AG09319 (cell line): ENCODE results near the gene KLKB1.

Experiments used
- DNase-seq: peaks from one replicate; pipeline ENCODE4 v3.0.0-alpha.2; 2010; ENCODE audit warnings: low read depth; ENCODE audit errors: extremely low read depth
- TF ChIP-seq, protein P1 (sequence below): IDR thresholded peaks from 2 replicates; pipeline ENCODE4 v1.5.1; 2011; ENCODE audit warnings: low read depth, mild to moderate bottlenecking, inconsistent platforms, low read length, moderate library complexity

KLKB1 gene

GRCh38 chr4:186294160-186294559, 66.9 kb downstream of the KLKB1 start:
- no peak for DNase-seq

GRCh38 chr4:186296481-186296880, 69.2 kb downstream of the KLKB1 start:
- TF ChIP-seq, protein P1, sequence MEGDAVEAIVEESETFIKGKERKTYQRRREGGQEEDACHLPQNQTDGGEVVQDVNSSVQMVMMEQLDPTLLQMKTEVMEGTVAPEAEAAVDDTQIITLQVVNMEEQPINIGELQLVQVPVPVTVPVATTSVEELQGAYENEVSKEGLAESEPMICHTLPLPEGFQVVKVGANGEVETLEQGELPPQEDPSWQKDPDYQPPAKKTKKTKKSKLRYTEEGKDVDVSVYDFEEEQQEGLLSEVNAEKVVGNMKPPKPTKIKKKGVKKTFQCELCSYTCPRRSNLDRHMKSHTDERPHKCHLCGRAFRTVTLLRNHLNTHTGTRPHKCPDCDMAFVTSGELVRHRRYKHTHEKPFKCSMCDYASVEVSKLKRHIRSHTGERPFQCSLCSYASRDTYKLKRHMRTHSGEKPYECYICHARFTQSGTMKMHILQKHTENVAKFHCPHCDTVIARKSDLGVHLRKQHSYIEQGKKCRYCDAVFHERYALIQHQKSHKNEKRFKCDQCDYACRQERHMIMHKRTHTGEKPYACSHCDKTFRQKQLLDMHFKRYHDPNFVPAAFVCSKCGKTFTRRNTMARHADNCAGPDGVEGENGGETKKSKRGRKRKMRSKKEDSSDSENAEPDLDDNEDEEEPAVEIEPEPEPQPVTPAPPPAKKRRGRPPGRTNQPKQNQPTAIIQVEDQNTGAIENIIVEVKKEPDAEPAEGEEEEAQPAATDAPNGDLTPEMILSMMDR = no peak
- DNase-seq = no peak

More at GRCh38 chr4:186294160-186294559, 66.9 kb downstream of the KLKB1 start:
- TF ChIP-seq, protein P1 = no peak

GRCh38 chr4:186297013-186297645, 69.8 kb downstream of the KLKB1 start:
- TF ChIP-seq, protein P1 = peak; percentile 64
- peak; percentile 8 for DNase-seq

GRCh38 chr4:186298031-186298647, 70.8 kb downstream of the KLKB1 start:
- TF ChIP-seq, protein P1 = no peak
- DNase-seq = no peak

- TF ChIP-seq, protein P1 = no peak
- DNase-seq = no peak
These were observed 72.0 kb downstream of the KLKB1 start for GRCh38 chr4:186299291-186299690.

DNA sequence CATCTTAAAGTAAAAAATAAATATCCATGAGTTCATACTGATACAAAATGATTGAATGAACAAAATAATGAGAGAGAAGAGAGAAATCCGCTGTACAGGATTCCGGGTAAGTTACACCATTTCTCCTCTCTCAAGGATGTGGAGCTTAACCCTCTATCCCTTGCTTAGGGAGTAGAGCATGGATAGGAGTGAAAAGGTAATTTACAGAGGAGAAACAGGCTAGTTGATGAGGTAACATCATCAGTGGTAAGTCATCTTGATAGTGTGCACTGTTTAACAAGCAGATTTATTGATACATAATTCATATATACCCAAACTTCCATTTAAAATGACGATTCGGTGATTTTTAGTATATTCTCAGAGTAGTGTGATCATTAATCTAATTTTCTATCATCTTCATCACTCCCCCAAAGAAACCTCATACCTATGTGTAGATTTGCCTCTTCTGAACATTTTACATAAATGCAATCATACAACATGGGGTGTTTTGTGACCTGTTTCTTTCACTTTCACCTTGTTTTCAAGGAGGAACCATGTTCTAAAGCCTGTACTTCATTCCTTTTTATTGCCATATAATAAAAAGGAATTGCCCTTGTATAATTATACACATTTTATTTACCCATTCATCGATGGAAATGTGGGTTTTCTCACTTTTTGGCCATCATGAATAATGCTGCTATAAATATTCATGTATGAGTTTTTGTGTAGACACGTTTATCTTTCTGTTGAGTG, 73.5 kb downstream of the KLKB1 start:
- TF ChIP-seq, protein P1 = no peak
- no peak for DNase-seq

DNA sequence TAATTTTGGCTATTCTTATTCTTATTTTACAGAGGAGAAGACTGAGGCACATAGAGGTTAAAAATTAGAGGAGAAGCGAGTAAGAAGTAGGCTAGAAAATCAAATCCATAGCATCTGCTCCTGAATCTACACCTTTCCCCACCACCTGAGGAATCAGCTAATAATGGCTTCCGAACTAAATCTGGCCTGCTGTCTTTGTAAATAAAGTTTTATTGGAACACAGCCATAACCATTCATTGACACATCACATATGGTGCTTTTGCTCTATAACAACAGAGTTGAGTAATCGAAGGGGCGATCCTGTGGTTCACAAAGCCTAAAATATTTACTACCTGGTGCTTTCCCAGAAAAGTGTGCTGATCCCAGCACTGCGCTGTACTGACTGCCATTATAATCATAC, 76.9 kb downstream of the KLKB1 start:
- no peak for DNase-seq
- TF ChIP-seq, protein P1 = no peak
